ENCODE results near the gene TOM1L1.

TOM1L1 gene

DNA sequence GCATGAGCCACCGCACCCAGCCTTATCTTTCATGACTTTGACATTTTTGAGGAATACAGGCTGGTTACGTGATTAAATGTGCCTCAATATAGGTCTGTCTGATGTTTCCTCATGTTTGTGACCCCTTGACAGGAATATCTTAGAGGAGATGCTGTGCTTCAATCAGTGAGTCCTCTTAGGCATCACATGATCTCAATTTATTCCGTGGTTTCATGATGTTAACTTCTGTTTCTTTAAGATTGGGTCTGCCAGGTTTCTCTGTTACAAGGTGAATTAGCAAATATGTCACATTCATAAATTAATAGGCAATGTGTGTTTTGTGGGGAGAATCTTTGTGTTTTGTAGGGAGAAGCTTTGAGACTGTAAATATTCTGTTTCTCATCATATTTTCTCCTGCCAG is 71.2 kb downstream of the TOM1L1 start:
- Histone ChIP-seq H3K4me1 (ENCODE audit: insufficient read depth, low read length) (peaks cover 6% of the 10 kb centered on the region; the same call in 1 of the 2 replicates), H3K27ac (ENCODE audit: low read depth, low read length) (no peak overlapping the region), H3K9ac (ENCODE audit: low read depth, low read length) (no peak overlapping the region), H3K36me3 (ENCODE audit: insufficient read depth, low read length) (no peaks in the 10 kb centered on the region), H3K4me3 (ENCODE audit: low read length) (no peak overlapping the region), H3K27me3 (ENCODE audit: insufficient read depth, low read length) (no peaks in the 10 kb centered on the region), H3K9me3 (ENCODE audit: insufficient read depth, low read depth, low read length) (no peaks in the 10 kb centered on the region)
- 96% methylated on average over 3 of the region's 3 CpGs for WGBS

DNA sequence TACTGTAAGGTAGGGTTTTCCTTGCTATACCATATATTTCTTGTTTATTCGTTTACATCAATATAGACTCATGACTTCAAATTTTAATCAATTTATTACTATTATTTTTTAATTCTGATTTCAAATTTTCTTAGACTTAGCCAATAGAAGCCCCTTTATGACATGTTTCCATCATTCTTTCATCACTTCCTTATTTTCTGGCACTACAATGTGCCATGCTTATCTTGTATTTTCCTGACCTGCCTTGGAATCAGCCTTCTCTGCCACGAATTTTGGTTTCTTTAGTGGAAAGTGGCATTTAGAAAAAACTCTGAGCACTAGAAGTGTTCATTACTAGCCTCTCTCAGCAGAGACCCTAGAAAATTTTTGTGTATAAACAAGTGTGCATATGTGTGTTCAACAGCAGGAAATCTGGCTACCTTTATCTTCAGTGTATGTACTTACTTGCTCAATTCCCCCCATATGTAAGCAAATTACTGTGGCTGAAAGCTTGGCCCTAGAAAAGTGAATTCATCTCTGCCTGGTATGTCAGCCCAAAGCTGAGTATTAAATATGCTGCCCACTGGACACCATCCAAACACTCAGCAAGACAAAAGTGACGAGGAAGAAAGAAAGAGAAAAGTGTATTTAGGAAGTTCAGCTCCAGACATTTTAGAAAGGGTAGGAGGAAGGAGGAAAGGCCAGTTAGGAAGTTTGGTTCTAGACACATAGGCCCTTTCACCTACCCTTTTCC is 71.9 kb downstream of the TOM1L1 start:
- no peak overlapping the region for H3K27ac ChIP-seq (ENCODE audit: low read depth, low read length)
- no peak overlapping the region for H3K9ac ChIP-seq (ENCODE audit: low read depth, low read length)
- H3K36me3 ChIP-seq (ENCODE audit: insufficient read depth, low read length): no peaks in the 10 kb centered on the region
- H3K27me3 ChIP-seq (ENCODE audit: insufficient read depth, low read length): no peaks in the 10 kb centered on the region
- H3K4me1 ChIP-seq (ENCODE audit: insufficient read depth, low read length): peaks cover 6% of the 10 kb centered on the region; the same call in 1 of the 2 replicates
- H3K4me3 ChIP-seq (ENCODE audit: low read length): no peak overlapping the region
- H3K9me3 ChIP-seq (ENCODE audit: insufficient read depth, low read depth, low read length): no peaks in the 10 kb centered on the region
- 95% methylated on average over 2 of the region's 3 CpGs for WGBS

DNA sequence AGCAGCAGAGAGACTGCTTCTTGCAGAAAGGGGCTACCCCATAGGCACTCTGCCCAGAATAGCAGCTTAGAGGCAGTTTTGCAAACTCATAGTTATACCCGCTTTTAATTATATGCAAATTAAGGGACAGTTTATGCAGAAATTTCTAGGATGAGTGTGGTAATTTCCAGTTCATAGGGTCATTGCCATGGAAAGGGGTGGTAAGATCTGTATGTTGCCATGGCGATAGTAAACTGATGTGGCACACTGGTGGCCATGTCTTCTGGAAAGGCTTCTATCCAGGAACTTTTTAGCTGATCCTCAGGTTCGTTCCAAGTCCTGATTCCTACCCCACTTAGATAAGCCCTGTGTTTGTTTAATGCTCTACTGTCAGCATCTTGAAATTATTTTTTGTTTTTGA is 74.1 kb downstream of the TOM1L1 start:
- peaks cover 9% of the 10 kb centered on the region; the same call in 1 of the 2 replicates for H3K9me3 ChIP-seq (ENCODE audit: insufficient read depth, low read depth, low read length)
- H3K9ac ChIP-seq (ENCODE audit: low read depth, low read length): no peak overlapping the region
- H3K4me3 ChIP-seq (ENCODE audit: low read length): no peak overlapping the region
- peaks cover 5% of the 10 kb centered on the region; the same call in 1 of the 2 replicates for H3K36me3 ChIP-seq (ENCODE audit: insufficient read depth, low read length)
- no peaks in the 10 kb centered on the region for H3K27me3 ChIP-seq (ENCODE audit: insufficient read depth, low read length)
- no peak overlapping the region for H3K27ac ChIP-seq (ENCODE audit: low read depth, low read length)
- WGBS: 94% methylated on average over 3 of the region's 3 CpGs
- H3K4me1 ChIP-seq (ENCODE audit: insufficient read depth, low read length): peaks cover 2% of the 10 kb centered on the region; the same call in 1 of the 2 replicates

DNA sequence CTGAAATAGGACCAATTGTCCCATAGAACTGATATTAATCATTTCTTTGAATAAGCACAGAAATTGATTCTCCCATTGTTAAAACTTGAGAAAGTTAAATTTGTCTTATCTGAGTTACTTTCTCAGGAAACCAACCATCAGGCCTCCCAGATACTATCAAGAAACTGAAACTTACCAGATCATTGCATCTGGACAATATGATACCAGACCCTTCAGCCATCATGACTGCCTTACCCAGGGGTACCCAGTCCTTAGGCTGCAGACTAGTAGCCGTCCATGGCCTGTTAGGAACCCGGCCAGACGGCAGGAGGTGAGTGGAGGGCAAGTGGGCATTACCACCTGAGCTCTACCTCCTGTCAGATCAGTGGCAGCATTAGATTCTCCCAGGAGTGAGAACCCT is 75.7 kb downstream of the TOM1L1 start:
- H3K27ac ChIP-seq (ENCODE audit: low read depth, low read length): no peak overlapping the region
- no peak overlapping the region for H3K9ac ChIP-seq (ENCODE audit: low read depth, low read length)
- H3K9me3 ChIP-seq (ENCODE audit: insufficient read depth, low read depth, low read length): peaks cover 21% of the 10 kb centered on the region; the same call in 1 of the 2 replicates
- H3K36me3 ChIP-seq (ENCODE audit: insufficient read depth, low read length): peaks cover 5% of the 10 kb centered on the region; the same call in 1 of the 2 replicates
- no peaks in the 10 kb centered on the region for H3K4me1 ChIP-seq (ENCODE audit: insufficient read depth, low read length)
- no peaks in the 10 kb centered on the region for H3K27me3 ChIP-seq (ENCODE audit: insufficient read depth, low read length)
- 97% methylated on average over 3 of the region's 3 CpGs for WGBS
- H3K4me3 ChIP-seq (ENCODE audit: low read length): no peak overlapping the region

DNA sequence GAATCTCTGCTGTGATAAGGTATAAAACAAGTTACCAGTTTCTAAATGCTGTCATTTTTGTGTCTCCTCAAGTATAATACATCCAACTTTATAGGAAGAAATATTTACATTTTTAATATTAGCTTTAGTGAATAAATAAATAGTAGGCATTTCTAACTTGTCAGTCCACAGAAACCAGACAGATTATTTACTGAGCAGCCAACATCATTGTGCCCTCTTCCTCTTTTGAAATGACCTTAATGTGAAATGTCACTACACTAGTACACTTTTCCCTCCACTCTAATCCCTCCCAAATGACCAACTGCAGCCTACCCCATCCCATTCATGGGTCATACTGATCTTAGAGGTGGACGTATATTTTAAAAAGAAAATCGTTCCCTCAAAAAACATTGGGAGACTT is 77.1 kb downstream of the TOM1L1 start:
- H3K9ac ChIP-seq (ENCODE audit: low read depth, low read length): no peak overlapping the region
- peaks cover 21% of the 10 kb centered on the region; the same call in 1 of the 2 replicates for H3K9me3 ChIP-seq (ENCODE audit: insufficient read depth, low read depth, low read length)
- H3K4me3 ChIP-seq (ENCODE audit: low read length): no peak overlapping the region
- 93% methylated on average over 2 of the region's 2 CpGs for WGBS
- H3K27ac ChIP-seq (ENCODE audit: low read depth, low read length): no peak overlapping the region
- H3K36me3 ChIP-seq (ENCODE audit: insufficient read depth, low read length): peaks cover 5% of the 10 kb centered on the region; the same call in 1 of the 2 replicates
- H3K27me3 ChIP-seq (ENCODE audit: insufficient read depth, low read length): no peaks in the 10 kb centered on the region
- H3K4me1 ChIP-seq (ENCODE audit: insufficient read depth, low read length): no peaks in the 10 kb centered on the region

DNA sequence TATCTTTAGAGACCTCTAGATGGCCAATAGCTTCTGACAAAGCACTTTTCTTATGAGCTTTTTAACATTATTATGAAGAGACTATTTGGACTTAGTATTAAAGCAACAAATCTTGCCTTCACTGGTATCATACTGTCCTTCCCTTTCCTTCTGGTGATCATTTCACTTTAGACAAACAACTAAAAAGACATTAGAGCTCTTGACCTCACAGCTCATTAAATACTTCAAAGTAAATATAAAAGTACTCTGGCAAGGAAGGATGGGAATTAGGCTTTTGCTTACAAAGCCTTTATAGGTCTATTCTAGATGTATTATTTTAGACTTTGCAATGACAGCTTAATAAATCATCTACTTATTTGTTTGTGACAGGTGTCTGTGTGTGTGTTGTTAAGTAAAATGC is 79.0 kb downstream of the TOM1L1 start:
- Histone ChIP-seq H3K27ac (ENCODE audit: low read depth, low read length) (no peak overlapping the region), H3K4me1 (ENCODE audit: insufficient read depth, low read length) (no peaks in the 10 kb centered on the region), H3K9ac (ENCODE audit: low read depth, low read length) (no peak overlapping the region), H3K9me3 (ENCODE audit: insufficient read depth, low read depth, low read length) (peaks cover 21% of the 10 kb centered on the region; the same call in 1 of the 2 replicates), H3K27me3 (ENCODE audit: insufficient read depth, low read length) (no peaks in the 10 kb centered on the region), H3K4me3 (ENCODE audit: low read length) (no peak overlapping the region), H3K36me3 (ENCODE audit: insufficient read depth, low read length) (peaks cover 5% of the 10 kb centered on the region; the same call in 1 of the 2 replicates)

DNA sequence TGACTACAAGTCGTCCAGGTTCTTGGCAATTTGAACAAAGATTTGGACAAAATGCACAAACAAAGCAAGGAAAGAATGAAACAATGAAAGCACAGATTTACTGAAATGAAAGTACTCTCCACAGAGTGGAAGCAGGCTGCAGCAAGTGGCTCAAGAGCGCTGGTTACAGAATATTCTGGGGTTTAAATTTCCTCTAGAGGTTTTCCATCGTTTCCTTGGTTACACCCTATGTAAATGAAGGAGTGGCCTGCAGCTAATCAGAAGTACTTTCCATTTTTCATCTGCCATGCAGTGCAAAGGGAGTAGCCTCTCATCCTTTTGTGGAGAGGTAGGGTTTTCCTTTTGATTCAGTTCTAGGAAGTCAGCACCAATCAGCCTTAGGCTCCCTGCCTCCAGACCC is 79.7 kb downstream of the TOM1L1 start:
- Histone ChIP-seq H3K9ac (ENCODE audit: low read depth, low read length) (no peak overlapping the region), H3K4me3 (ENCODE audit: low read length) (no peak overlapping the region), H3K4me1 (ENCODE audit: insufficient read depth, low read length) (no peaks in the 10 kb centered on the region), H3K36me3 (ENCODE audit: insufficient read depth, low read length) (peaks cover 5% of the 10 kb centered on the region; the same call in 1 of the 2 replicates), H3K27me3 (ENCODE audit: insufficient read depth, low read length) (no peaks in the 10 kb centered on the region), H3K27ac (ENCODE audit: low read depth, low read length) (no peak overlapping the region), H3K9me3 (ENCODE audit: insufficient read depth, low read depth, low read length) (peaks cover 21% of the 10 kb centered on the region; the same call in 1 of the 2 replicates)
- WGBS: 53% methylated on average over 3 of the region's 3 CpGs

DNA sequence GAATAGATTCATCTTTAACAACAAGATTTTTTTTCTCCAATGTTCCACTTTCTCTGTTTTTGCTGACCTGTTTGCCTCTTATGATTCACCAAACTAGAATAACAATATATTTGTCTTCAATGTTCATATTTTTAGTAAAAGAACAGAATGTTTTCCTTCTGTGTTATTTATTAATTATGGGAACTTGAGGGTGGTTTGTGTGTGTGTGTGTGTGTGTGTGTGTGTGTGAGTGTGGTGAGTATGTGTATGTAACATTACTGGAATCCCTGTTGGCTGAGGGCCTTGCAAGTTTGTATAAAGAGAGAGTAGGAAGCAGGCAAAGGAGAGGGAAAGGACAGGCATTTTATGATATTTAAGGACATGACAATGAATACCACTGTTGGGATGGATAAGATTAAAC is 81.7 kb downstream of the TOM1L1 start:
- no peaks in the 10 kb centered on the region for H3K4me1 ChIP-seq (ENCODE audit: insufficient read depth, low read length)
- no peak overlapping the region for H3K4me3 ChIP-seq (ENCODE audit: low read length)
- no peak overlapping the region for H3K9ac ChIP-seq (ENCODE audit: low read depth, low read length)
- no peaks in the 10 kb centered on the region for H3K27me3 ChIP-seq (ENCODE audit: insufficient read depth, low read length)
- no peak overlapping the region for H3K27ac ChIP-seq (ENCODE audit: low read depth, low read length)
- H3K36me3 ChIP-seq (ENCODE audit: insufficient read depth, low read length): peaks cover 15% of the 10 kb centered on the region; the same call in 1 of the 2 replicates
- peaks cover 21% of the 10 kb centered on the region; the same call in 1 of the 2 replicates for H3K9me3 ChIP-seq (ENCODE audit: insufficient read depth, low read depth, low read length)

DNA sequence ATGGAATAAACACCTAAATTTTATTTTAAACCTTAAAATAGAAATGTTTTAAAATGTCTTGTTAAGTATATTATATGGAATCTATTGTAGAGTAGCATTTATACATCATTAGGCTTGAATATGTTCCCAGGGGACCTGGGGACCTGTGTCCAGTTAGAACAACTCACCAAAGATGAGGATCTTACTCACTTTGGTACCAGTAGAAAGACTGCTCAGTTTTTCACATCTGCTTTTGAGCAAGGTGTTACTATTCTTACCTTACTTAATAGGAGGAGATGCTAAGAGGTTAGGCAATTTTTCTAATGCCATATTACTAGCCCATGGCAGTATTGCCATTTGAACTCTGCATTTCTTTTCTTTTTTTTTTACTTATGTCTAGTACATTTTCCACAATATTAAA is 82.6 kb downstream of the TOM1L1 start:
- Histone ChIP-seq H3K4me3 (ENCODE audit: low read length) (no peak overlapping the region), H3K9ac (ENCODE audit: low read depth, low read length) (no peak overlapping the region), H3K27ac (ENCODE audit: low read depth, low read length) (no peak overlapping the region), H3K36me3 (ENCODE audit: insufficient read depth, low read length) (peaks cover 15% of the 10 kb centered on the region; the same call in 1 of the 2 replicates), H3K27me3 (ENCODE audit: insufficient read depth, low read length) (no peaks in the 10 kb centered on the region), H3K4me1 (ENCODE audit: insufficient read depth, low read length) (no peaks in the 10 kb centered on the region), H3K9me3 (ENCODE audit: insufficient read depth, low read depth, low read length) (peaks cover 21% of the 10 kb centered on the region; the same call in 1 of the 2 replicates)

DNA sequence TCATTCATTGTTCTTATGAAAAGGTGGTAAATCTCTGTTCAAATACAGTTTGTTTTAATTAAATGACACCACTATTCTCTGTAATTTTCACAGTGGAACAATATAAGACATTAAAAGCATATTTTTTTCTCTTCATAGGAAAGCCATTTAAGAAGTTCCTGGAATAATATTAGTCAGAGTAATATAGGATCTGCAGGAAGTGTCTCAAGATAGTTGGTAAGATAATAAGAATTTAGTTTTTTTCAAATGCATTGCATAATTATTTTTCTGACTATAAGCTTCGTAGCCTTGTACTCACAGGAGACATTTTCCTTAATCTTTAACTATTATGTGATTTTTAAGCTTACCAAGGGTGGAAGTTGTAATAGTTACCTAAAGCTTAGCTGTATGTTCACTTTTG is 84.8 kb downstream of the TOM1L1 start:
- WGBS: no CpG with 5 or more reads among the region's 1 CpG

DNA sequence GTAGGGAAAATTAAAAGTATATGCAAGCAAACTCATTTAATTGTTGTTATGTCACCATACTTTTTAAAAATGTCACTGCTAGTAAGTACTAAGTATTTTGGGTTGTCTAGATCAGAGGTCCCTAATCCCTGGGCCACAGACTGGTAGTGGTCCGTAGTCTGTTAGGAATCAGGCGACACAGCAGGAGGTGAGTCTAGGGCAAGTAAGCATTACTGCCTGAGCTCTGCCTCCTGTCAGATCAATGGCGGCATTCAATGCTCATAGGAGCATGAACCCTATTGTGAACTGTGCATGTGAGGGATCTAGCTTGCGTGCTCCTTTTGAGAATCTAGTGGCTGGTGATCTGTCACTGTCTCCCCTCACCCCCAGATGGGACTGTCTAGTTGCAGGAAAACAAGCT is 89.5 kb downstream of the TOM1L1 start:
- Histone ChIP-seq H3K4me3 (ENCODE audit: low read length) (no peak overlapping the region), H3K9ac (ENCODE audit: low read depth, low read length) (no peak overlapping the region), H3K36me3 (ENCODE audit: insufficient read depth, low read length) (peaks cover 9% of the 10 kb centered on the region; the same call in 1 of the 2 replicates), H3K27me3 (ENCODE audit: insufficient read depth, low read length) (no peaks in the 10 kb centered on the region), H3K9me3 (ENCODE audit: insufficient read depth, low read depth, low read length) (no peaks in the 10 kb centered on the region), H3K27ac (ENCODE audit: low read depth, low read length) (no peak overlapping the region), H3K4me1 (ENCODE audit: insufficient read depth, low read length) (no peaks in the 10 kb centered on the region)
- WGBS: 90% methylated on average over 4 of the region's 4 CpGs

More for the DNA sequence above, 84.8 kb downstream of the TOM1L1 start:
- Histone ChIP-seq H3K27ac (ENCODE audit: low read depth, low read length) (no peak overlapping the region), H3K36me3 (ENCODE audit: insufficient read depth, low read length) (peaks cover 9% of the 10 kb centered on the region; the same call in 1 of the 2 replicates), H3K4me1 (ENCODE audit: insufficient read depth, low read length) (no peaks in the 10 kb centered on the region), H3K9ac (ENCODE audit: low read depth, low read length) (no peak overlapping the region), H3K9me3 (ENCODE audit: insufficient read depth, low read depth, low read length) (peaks cover 5% of the 10 kb centered on the region; the same call in 1 of the 2 replicates), H3K27me3 (ENCODE audit: insufficient read depth, low read length) (no peaks in the 10 kb centered on the region), H3K4me3 (ENCODE audit: low read length) (no peak overlapping the region)
